ENCODE measurements around the gene FNDC3A.

Gene FNDC3A

GRCh38 chr13:49225223-49226042 is 249.7 kb downstream of the FNDC3A start:
- DNase-seq: no peak

GRCh38 chr13:49226613-49227012 is 250.9 kb downstream of the FNDC3A start:
- DNase-seq: no peak

GRCh38 chr13:49234741-49235140 is 259.0 kb downstream of the FNDC3A start:
- DNase-seq: no peak

- DNase-seq: no peak
These were observed 260.2 kb downstream of the FNDC3A start for GRCh38 chr13:49235856-49236431.

- DNase-seq: no peak
These were observed 262.9 kb downstream of the FNDC3A start for GRCh38 chr13:49238621-49239020.

DNA sequence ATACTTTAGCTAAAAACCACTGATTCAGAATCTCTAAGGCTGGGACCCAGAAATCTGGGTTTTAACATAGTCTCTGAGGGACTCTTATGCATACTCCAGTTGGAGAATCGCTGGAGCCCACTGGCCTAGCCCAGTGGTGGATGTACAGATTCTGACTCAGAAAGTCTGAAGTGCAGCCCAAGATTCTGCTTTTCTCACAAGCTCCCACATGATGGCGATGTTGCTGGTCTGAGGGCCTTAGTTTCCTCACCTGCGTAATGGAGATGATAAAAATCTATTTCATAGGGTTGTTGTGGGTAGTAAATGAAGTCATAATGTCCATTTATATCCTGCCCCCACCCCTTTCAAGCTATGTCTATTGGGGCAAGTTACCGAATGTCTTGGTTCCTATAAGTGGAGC is 264.3 kb downstream of the FNDC3A start:
- peak; percentile 17 for DNase-seq

DNA sequence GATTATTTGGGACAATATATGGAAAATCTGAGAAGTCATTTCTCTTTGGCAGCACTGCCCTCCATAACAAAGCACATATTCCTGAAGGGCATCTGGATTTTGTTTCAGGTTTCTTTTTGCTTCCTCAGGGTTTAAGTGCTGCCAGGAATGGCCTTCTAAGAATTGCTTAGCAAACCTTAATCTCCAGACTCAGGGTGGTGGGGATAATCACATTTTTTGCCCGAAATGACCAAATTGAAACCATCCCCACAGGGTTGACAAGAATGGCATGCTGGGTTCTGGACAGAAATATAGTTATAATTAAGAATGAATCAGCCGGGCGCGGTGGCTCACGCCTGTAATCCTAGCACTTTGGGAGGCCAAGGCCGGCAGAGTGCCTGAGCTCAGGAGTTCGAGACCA is 265.6 kb downstream of the FNDC3A start:
- no peak for DNase-seq

DNA sequence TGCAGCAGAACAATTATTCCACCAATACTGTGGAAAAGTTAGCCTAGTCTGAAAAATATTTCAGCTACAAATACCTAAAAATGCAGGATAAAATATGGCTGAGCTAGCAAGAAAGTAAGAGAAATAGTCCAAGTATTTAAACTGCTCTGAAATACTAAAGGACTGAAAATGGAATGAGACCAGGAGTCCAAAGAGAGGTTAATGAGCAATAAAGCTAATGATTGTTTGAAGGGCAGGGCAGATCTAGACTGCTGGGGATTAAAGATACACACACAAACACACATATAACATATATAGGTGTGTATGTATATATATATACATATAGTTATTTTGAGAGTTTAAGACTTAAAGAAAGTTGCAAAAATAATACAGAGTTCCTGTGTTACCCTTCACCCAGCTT is 269.4 kb downstream of the FNDC3A start:
- no peak for DNase-seq

- DNase-seq: no peak
These were observed 271.3 kb downstream of the FNDC3A start for GRCh38 chr13:49246850-49247642.

DNA sequence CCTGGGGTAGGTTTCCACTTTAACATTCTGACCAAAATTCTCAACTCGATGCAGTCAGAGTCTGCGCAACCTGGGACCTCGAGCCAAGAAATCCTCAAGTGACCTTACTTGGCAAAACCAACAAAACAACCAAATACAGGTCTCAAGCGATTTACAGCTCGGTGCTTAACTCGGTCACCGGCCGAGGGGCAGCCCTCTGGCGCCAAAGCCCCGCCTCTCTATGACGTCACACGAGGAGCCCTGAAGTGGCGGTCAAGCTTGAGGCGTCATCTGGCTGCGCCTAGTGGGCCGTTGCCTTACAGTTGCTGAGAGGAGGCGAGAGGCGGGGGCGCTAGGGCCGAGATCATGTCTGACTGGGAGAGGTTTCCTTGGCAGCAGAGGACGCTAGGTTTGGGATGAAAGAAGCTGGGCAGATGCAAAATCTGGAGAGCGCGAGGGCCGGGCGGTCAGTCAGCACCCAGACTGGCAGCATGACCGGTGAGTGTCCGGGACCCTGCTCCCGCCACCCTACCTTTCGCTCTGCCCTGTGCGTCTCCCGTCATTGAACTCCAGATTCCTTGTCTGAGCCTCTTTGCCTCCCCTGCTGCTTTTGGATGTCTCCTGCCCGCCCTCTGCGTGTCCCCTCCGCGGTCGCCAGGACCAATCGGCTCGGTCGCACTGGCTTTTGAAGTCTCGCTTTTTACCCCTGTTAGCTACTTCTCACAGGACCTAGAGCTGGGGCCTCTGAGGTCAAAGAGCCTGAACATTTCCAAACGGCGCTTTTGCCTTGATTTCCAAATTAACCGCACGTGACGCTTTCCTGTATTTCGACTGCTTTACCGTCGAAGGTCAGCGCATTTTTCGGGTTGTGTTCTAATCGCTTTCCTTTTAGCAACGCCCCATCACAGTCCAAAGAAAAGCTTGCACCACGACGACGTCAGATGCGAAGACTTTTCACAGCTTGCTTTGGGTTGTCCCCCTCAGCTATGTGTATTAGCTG is 272.2 kb downstream of the FNDC3A start, which contains the start of gene CDADC1:
Gene CDADC1 (plus strand): TSS at position 283 of the 979 bp plus-strand sequence. CDS start 113 bp downstream, at position 396.
- peak; percentile 94 for DNase-seq

GRCh38 chr13:49248622-49249002 is 272.9 kb downstream of the FNDC3A start:
- DNase-seq: no peak

DNA sequence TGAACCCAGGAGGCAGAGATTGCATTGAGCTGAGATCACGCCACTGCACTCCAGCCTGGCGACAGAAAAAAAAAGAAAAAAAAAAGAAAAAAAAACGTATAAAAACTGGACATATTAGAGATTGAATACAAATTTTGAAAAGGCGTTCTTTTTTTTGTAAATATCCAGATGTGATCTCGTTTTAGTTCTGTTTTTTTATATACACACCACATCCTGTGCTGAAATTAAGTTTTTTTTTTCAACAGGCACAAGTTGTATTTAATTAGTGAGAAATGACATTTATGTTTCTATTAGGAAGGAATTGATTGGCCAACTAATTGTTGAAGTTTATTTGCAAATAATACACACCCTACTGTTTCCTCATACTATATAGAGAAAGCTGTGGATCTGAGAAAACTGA is 275.6 kb downstream of the FNDC3A start:
- DNase-seq: no peak

- no peak for DNase-seq
These were observed 277.6 kb downstream of the FNDC3A start for GRCh38 chr13:49253310-49253709.

GRCh38 chr13:49254007-49254406 is 278.3 kb downstream of the FNDC3A start:
- no peak for DNase-seq

DNA sequence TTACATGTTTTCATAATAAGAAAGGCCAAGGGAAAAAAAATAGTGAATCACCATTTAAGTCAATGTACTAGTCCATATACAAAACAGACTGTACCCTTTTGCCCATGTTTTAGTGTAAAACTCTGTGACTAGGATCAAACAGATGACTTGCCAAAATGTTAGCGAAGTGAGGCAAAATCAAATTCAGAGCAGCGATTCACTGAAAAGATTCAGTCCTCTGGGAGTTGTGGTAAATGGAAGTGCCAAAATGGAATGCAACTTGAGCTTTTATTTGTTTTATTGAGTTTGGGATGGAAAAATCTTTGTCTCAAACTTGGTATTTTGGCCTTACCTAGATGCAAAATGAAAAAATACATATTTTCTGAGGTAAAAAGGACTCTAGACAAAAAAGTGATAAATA is 281.1 kb downstream of the FNDC3A start:
- peak; percentile 58 for DNase-seq

- no peak for DNase-seq
These were observed 282.5 kb downstream of the FNDC3A start for GRCh38 chr13:49258089-49258796.

All from fibroblast of skin of right quadriceps (primary cell).